Ectodermal cell (in vitro differentiated cells): Measurements from ENCODE around the gene TMEM89.

Experiments
- H3K27ac ChIP-seq: 2 replicates; pipeline ENCODE4 v1.7.0; 2013; ENCODE audit warnings: mild to moderate bottlenecking, low read depth, low read length; ENCODE audit not compliant: insufficient read depth, poor library complexity, severe bottlenecking
- H3K27me3 ChIP-seq: 2 replicates; pipeline ENCODE4 v1.7.0; 2013; ENCODE audit warnings: mild to moderate bottlenecking, low read length; ENCODE audit not compliant: insufficient read depth, control insufficient read depth, poor library complexity, severe bottlenecking
- H3K36me3 ChIP-seq: one replicate; pipeline ENCODE4 v1.7.0; 2013; ENCODE audit warnings: low read length; ENCODE audit not compliant: control insufficient read depth, insufficient read depth
- H3K4me1 ChIP-seq: one replicate; pipeline ENCODE4 v1.7.0; 2013; ENCODE audit warnings: low read length; ENCODE audit not compliant: control insufficient read depth, insufficient read depth
- H3K4me3 ChIP-seq: 2 replicates; pipeline ENCODE4 v1.7.0; 2013; ENCODE audit warnings: low read depth, low read length, control low read depth; ENCODE audit not compliant: insufficient read depth
- H3K9me3 ChIP-seq: 2 replicates; pipeline ENCODE4 v1.7.0; 2013; ENCODE audit warnings: mild to moderate bottlenecking, low read length, moderate library complexity; ENCODE audit not compliant: control insufficient read depth
- WGBS, 2 experiments: methylation state at CpG; one replicate each; pipeline ENCODE4 v1.1.7; 2013; ENCODE audit warnings: missing lambda C conversion rate in 2 of 2; 5-methylcytosine and 5-hydroxymethylcytosine counted together

TMEM89 gene

DNA sequence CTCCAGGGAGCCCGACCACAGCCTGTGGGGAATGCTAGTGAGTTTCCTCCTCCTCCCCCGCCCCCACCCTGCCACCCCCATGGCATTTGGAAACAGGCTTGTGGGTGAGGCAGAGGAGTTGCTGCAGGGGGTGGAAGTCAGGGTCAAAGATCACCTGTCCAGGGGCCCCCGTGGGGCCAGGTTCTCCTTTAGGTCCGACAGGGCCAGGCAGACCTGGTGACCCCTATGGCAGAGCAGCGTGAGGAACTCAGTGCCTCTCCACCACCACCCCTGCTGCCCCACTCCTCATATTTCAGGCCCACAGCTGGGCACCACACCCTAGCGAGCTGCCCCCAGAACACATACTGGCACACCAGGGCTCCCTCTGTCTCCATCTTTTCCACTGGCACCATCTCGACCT, 49.1 kb downstream of the TMEM89 start:
- no peaks in the 10 kb centered on the region for H3K4me1 ChIP-seq
- 91 to 92% methylated on average over 5 to 7 of the region's 7 CpGs for WGBS, 2 experiments

DNA sequence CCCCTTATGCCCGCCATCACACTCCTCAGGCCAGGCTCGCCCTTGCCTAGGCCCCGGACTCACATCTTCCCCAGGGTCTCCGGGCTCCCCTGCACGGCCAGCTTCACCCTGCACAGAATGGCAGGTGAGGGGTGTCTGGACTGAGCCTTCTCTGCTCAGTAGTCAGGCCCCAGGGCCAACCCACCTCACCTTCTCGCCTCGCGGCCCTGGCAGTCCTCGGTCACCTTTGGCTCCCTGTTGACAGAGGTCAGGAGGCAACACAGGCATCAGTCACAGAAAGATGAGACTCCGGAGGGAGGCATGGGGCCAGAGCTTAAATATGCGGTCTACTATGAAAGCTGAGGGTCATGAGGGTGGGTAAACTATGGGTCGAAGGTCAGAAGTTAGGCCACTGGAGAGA, 49.6 kb downstream of the TMEM89 start:
- no peaks in the 10 kb centered on the region for H3K4me1 ChIP-seq
- H3K9me3 ChIP-seq: no peaks in the 10 kb centered on the region
- 94 to 95% methylated on average over 12 of the region's 12 CpGs for WGBS, 2 experiments

More for the DNA sequence above, 49.1 kb downstream of the TMEM89 start:
- Histone ChIP-seq H3K27me3 (no peaks in the 10 kb centered on the region), H3K9me3 (no peaks in the 10 kb centered on the region), H3K4me3 (no peak overlapping the region), H3K27ac (no peak overlapping the region), H3K36me3 (no peaks in the 10 kb centered on the region)

More for the DNA sequence above, 49.6 kb downstream of the TMEM89 start:
- no peak overlapping the region for H3K4me3 ChIP-seq
- no peak overlapping the region for H3K27ac ChIP-seq
- no peaks in the 10 kb centered on the region for H3K36me3 ChIP-seq
- H3K27me3 ChIP-seq: no peaks in the 10 kb centered on the region
